ENCODE results near the gene SNHG17.
"Not testable (repeated sequence)": the region's sequence is repeated elsewhere in the genome, so short reads cannot be mapped to it uniquely, and the experiment has no call there.

SNHG17 gene

GRCh38 chr20:38471987-38472512 lies 36.9 kb upstream of the SNHG17 start:
- TF ChIP-seq CTCF (IDR thresholded peaks at IDR 0.05; ENCODE audit: low read depth, low read length) = no peak
- no peaks in the 10 kb centered on the region for H3K9me3 ChIP-seq (ENCODE audit: severe bottlenecking)
- no peak for DNase-seq
- H3K36me3 ChIP-seq = peaks cover 9% of the 10 kb centered on the region
- peak overlapping the region; percentile 41 for H3K27ac ChIP-seq
- no peaks in the 10 kb centered on the region for H3K27me3 ChIP-seq (ENCODE audit: insufficient read depth, low read depth, severe bottlenecking)
- peak overlapping the region; percentile 68 for H3K4me3 ChIP-seq (ENCODE audit: low read depth, low read length)

GRCh38 chr20:38471245-38471644 lies 36.1 kb upstream of the SNHG17 start:
- Histone ChIP-seq H3K36me3 (peaks cover 9% of the 10 kb centered on the region), H3K27me3 (ENCODE audit: insufficient read depth, low read depth, severe bottlenecking) (no peaks in the 10 kb centered on the region), H3K9me3 (ENCODE audit: severe bottlenecking) (no peaks in the 10 kb centered on the region), H3K27ac (no peak overlapping the region), H3K4me3 (ENCODE audit: low read depth, low read length) (no peak overlapping the region)
- TF ChIP-seq CTCF (IDR thresholded peaks at IDR 0.05; ENCODE audit: low read depth, low read length) = no peak
- DNase-seq = no peak

- no peak for DNase-seq
- no peak overlapping the region for H3K27ac ChIP-seq
- TF ChIP-seq CTCF (IDR thresholded peaks at IDR 0.05; ENCODE audit: low read depth, low read length) = no peak
- H3K9me3 ChIP-seq (ENCODE audit: severe bottlenecking) = peaks cover 3% of the 10 kb centered on the region
- H3K4me3 ChIP-seq (ENCODE audit: low read depth, low read length) = no peak overlapping the region
- H3K36me3 ChIP-seq = no peaks in the 10 kb centered on the region
- no peaks in the 10 kb centered on the region for H3K27me3 ChIP-seq (ENCODE audit: insufficient read depth, low read depth, severe bottlenecking)
Measured at GRCh38 chr20:38466983-38467382, 31.9 kb upstream of the SNHG17 start.

DNA sequence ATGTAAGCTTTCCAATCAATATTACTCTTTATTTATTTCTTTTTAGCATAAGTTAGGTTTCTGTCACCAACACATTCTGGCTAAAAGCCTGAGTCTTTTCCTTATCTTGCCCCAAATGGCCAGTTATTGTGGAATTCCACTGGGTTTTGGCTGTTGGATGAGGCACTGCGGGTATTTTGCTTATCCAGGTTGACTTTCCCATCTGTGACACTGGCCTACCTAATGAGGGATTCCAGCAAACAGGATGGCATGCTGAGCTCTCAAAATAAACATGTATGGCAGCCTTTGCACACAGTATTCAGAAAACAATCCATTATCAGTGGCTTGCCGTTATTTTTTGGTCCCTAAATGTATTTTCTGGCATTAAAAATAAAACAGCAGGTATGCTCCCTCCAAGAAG lies 31.0 kb upstream of the SNHG17 start:
- no peak for DNase-seq
- TF ChIP-seq CTCF (IDR thresholded peaks at IDR 0.05; ENCODE audit: low read depth, low read length) = no peak
- Histone ChIP-seq H3K9me3 (ENCODE audit: severe bottlenecking) (peaks cover 4% of the 10 kb centered on the region), H3K36me3 (no peaks in the 10 kb centered on the region), H3K27ac (no peak overlapping the region), H3K4me3 (ENCODE audit: low read depth, low read length) (no peak overlapping the region), H3K27me3 (ENCODE audit: insufficient read depth, low read depth, severe bottlenecking) (no peaks in the 10 kb centered on the region)

DNA sequence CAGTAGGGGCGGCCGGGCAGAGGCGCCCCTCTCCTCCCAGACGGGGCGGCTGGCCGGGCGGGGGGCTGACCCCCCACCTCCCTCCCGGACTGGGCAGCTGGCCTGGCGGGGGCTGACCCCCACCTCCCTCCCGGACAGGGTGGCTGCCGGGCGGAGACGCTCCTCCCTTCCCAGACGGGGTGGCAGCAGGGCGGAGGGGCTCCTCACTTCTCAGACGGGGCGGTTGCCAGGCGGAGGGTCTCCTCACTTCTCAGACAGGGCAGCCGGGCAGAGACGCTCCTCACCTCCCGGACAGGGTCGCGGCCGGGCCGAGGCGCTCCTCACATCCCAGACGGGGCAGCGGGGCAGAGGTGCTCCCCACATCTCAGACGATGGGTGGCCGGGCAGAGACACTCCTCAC lies 26.4 kb upstream of the SNHG17 start:
- H3K4me3 ChIP-seq (ENCODE audit: low read depth, low read length); H3K9me3 ChIP-seq (ENCODE audit: severe bottlenecking); DNase-seq; H3K27ac ChIP-seq; H3K27me3 ChIP-seq (ENCODE audit: insufficient read depth, low read depth, severe bottlenecking); H3K36me3 ChIP-seq: not testable (repeated sequence)

GRCh38 chr20:38461167-38461566 lies 26.0 kb upstream of the SNHG17 start:
- DNase-seq; H3K27ac ChIP-seq; H3K9me3 ChIP-seq (ENCODE audit: severe bottlenecking): not testable (repeated sequence)

DNA sequence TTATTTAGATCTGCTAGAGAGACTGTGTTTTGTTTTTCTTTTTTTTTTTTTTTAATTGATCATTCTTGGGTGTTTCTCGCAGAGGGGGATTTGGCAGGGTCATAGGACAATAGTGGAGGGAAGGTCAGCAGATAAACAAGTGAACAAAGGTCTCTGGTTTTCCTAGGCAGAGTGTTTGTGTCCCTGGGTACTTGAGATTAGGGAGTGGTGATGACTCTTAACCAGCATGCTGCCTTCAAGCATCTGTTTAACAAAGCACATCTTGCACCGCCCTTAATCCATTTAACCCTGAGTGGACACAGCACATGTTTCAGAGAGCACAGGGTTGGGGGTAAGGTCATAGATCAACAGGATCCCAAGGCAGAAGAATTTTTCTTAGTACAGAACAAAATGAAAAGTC lies 25.5 kb upstream of the SNHG17 start:
- H3K27ac ChIP-seq = peak overlapping the region; percentile 44
- H3K27me3 ChIP-seq (ENCODE audit: insufficient read depth, low read depth, severe bottlenecking); H3K9me3 ChIP-seq (ENCODE audit: severe bottlenecking); H3K36me3 ChIP-seq; DNase-seq; H3K4me3 ChIP-seq (ENCODE audit: low read depth, low read length): not testable (repeated sequence)

More at GRCh38 chr20:38461167-38461566, 26.0 kb upstream of the SNHG17 start:
- not testable (repeated sequence) for H3K36me3 ChIP-seq; H3K27me3 ChIP-seq (ENCODE audit: insufficient read depth, low read depth, severe bottlenecking); H3K4me3 ChIP-seq (ENCODE audit: low read depth, low read length)
